Suprapubic skin (tissue), 4 donors: ENCODE data around the gene FCGR3B. TPM values are rescaled to one million over a fixed set of nuclear protein-coding genes. Genes with fewer than 3 reads are reported as not detected.
"Not testable (repeated sequence)": the region's sequence is repeated elsewhere in the genome, so short reads cannot be mapped to it uniquely, and the experiment has no call there.

Experiments used
- DNase-seq, 2 donors: peaks; one replicate each; pipeline ENCODE4 v3.0.0-alpha.2; 2019; ENCODE audit warnings: low spot score in 2 of 2
- H3K27ac ChIP-seq: fragments of 200-600 bp; sonication (generic); one replicate; pipeline ENCODE4 v1.5.1; 2019
- H3K27me3 ChIP-seq: fragments of 200-600 bp; sonication (generic); one replicate; pipeline ENCODE4 v1.5.1; 2019
- H3K36me3 ChIP-seq: fragments of 200-600 bp; sonication (generic); one replicate; pipeline ENCODE4 v1.5.1; 2019
- H3K4me1 ChIP-seq: fragments of 200-600 bp; sonication (generic); one replicate; pipeline ENCODE4 v1.5.1; 2019
- H3K4me3 ChIP-seq: fragments of 200-600 bp; sonication (generic); one replicate; pipeline ENCODE4 v1.5.1; 2019; ENCODE audit warnings: mild to moderate bottlenecking
- H3K9me3 ChIP-seq: fragments of 200-600 bp; sonication (generic); one replicate; pipeline ENCODE4 v1.5.1; 2019
- WGBS: methylation state at CpG from one replicate; pipeline ENCODE4 v1.1.5; 2018; 5-methylcytosine and 5-hydroxymethylcytosine counted together
- total RNA-seq, 4 donors: library from RNA; depleted of rRNA; stranded (reverse); fragments of >200 nt; gene quantifications; one replicate each; pipeline ENCODE4 v1.1.0, GENCODE V29; 2016

The FCGR3B gene
- total RNA-seq, 4 donors from 2014 or later: 0.97 to 10.4 (median 1.8) TPM

GRCh38 chr1:161589365-161589764 lies 41.6 kb downstream of the FCGR3B start:
- not testable (repeated sequence) for H3K27me3 ChIP-seq, DNase-seq, H3K36me3 ChIP-seq, H3K9me3 ChIP-seq, H3K4me1 ChIP-seq, H3K27ac ChIP-seq, H3K4me3 ChIP-seq
- WGBS: 91% methylated on average over 5 of the region's 8 CpGs

- no CpG with 5 or more reads among the region's 6 CpGs for whole genome bisulfite sequencing
Observed at GRCh38 chr1:161588596-161588995, 42.4 kb downstream of the FCGR3B start.

GRCh38 chr1:161582882-161583281 lies 48.1 kb downstream of the FCGR3B start:
- not testable (repeated sequence) for H3K4me3 ChIP-seq, H3K27me3 ChIP-seq, H3K9me3 ChIP-seq, H3K27ac ChIP-seq, H3K36me3 ChIP-seq, H3K4me1 ChIP-seq, DNase-seq
- no CpG with 5 or more reads among the region's 4 CpGs for WGBS

More at GRCh38 chr1:161588596-161588995, 42.4 kb downstream of the FCGR3B start:
- H3K27me3 ChIP-seq, H3K27ac ChIP-seq, H3K36me3 ChIP-seq, H3K4me1 ChIP-seq, H3K4me3 ChIP-seq, DNase-seq, H3K9me3 ChIP-seq: not testable (repeated sequence)

GRCh38 chr1:161580879-161581537 lies 50.0 kb downstream of the FCGR3B start:
- no CpG with 5 or more reads among the region's 4 CpGs for WGBS
- not testable (repeated sequence) for DNase-seq, H3K27ac ChIP-seq, H3K9me3 ChIP-seq, H3K4me1 ChIP-seq, H3K4me3 ChIP-seq, H3K27me3 ChIP-seq, H3K36me3 ChIP-seq

- not testable (repeated sequence) for H3K36me3 ChIP-seq, H3K27ac ChIP-seq, H3K4me1 ChIP-seq, H3K4me3 ChIP-seq, H3K27me3 ChIP-seq, DNase-seq, H3K9me3 ChIP-seq
- 60% methylated on average over 1 of the region's 8 CpGs for WGBS
Observed at GRCh38 chr1:161579856-161580507, 51.0 kb downstream of the FCGR3B start.

- H3K36me3 ChIP-seq, H3K27me3 ChIP-seq, H3K4me3 ChIP-seq, H3K9me3 ChIP-seq, H3K27ac ChIP-seq, DNase-seq, H3K4me1 ChIP-seq: not testable (repeated sequence)
Observed at GRCh38 chr1:161576676-161577075, 54.3 kb downstream of the FCGR3B start.

Other genes starting within 250 kb of the FCGR3B start
- gene FCGR2A, start 125.7 kb downstream of the FCGR3B start, total RNA-seq: 10 to 100 TPM in 2 of 4 donors, 1 to 10 TPM in 2; 4.3 to 27.8 (median 8.3) TPM
- 1 to 10 TPM; 3.6 to 8.1 (median 5.3) TPM for gene HSPA6, start 106.6 kb downstream of the FCGR3B start, total RNA-seq
- 1 to 10 TPM in 3 of 4 donors, under 1 TPM in 1; 0.98 to 5.3 (median 1.4) TPM for gene FCGR3A, start 81.4 kb downstream of the FCGR3B start, total RNA-seq
- gene FCGR2B, start 32.0 kb upstream of the FCGR3B start, total RNA-seq: 1 to 10 TPM; 5.3 to 9.1 (median 6.0) TPM
- 1 to 10 TPM in 3 of 4 donors, not detected in 1; 1.0 to 6.6 (median 1.6) TPM for gene FCRLA, start 76.1 kb upstream of the FCGR3B start, total RNA-seq
- gene FCRLB, start 90.4 kb upstream of the FCGR3B start, total RNA-seq: 1 to 10 TPM in 1 of 4 donors, under 1 TPM in 2, not detected in 1; 0.72 to 1.4 (median 0.81) TPM
- 10 to 100 TPM; 10.9 to 12.7 (median 11.9) TPM for gene DUSP12, start 118.6 kb upstream of the FCGR3B start, total RNA-seq
- 10 to 100 TPM; 28.0 to 32.4 (median 29.7) TPM for gene ATF6, start 135.1 kb upstream of the FCGR3B start, total RNA-seq